ENCODE measurements around the gene PTPDC1.

PTPDC1 gene, protein sequence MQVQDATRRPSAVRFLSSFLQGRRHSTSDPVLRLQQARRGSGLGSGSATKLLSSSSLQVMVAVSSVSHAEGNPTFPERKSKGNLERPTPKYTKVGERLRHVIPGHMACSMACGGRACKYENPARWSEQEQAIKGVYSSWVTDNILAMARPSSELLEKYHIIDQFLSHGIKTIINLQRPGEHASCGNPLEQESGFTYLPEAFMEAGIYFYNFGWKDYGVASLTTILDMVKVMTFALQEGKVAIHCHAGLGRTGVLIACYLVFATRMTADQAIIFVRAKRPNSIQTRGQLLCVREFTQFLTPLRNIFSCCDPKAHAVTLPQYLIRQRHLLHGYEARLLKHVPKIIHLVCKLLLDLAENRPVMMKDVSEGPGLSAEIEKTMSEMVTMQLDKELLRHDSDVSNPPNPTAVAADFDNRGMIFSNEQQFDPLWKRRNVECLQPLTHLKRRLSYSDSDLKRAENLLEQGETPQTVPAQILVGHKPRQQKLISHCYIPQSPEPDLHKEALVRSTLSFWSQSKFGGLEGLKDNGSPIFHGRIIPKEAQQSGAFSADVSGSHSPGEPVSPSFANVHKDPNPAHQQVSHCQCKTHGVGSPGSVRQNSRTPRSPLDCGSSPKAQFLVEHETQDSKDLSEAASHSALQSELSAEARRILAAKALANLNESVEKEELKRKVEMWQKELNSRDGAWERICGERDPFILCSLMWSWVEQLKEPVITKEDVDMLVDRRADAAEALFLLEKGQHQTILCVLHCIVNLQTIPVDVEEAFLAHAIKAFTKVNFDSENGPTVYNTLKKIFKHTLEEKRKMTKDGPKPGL

DNA sequence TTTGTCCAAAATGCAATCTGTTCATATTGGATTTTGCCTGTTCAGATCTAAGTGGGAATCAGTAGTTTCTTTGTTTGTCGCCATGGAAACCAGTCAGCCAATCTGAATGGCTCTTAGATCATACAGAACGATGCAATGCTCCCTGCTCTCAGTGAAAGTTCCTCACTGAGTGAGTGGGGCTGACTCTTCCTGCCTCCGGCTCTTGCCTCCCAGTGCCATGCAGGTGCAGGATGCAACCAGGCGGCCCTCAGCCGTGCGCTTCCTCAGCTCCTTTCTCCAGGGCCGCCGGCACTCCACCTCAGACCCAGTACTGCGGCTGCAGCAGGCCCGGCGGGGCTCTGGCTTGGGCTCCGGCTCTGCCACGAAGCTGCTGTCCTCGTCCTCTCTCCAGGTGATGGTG is at the start of gene PTPDC1:
PTPDC1 (plus strand) TSS at position 151 of the 400 bp plus-strand sequence; CDS start at position 218, 67 bp downstream.
- Mint-ChIP-seq H3K9me3 (no peaks in the 10 kb centered on the region), H3K4me3 (no peak within 1 kb of the TSS), H3K27me3 (no peaks in the 10 kb centered on the region), H3K36me3 (peaks cover 28% of the 10 kb centered on the region), H3K27ac (no peak within 1 kb of the TSS), H3K4me1 (no peaks in the 10 kb centered on the region)
- ATAC-seq: no peak

DNA sequence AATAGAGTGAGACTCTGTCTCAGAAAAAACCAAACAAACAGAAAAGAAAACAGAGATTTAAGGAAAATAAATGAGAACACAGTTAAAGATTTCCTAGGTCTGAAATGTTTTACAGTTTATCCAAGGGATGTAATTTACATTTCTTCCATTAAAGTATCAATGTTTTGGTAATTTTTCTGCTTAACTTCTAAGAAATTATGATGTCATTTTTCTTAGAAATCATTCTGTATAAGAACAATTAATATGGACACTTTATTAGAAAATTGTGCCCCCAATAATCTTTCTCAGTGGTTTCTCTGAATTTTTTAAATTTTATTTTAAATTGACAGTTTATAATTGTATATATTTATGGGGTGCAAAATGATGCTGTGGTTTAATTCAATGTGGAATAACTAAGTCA is 49.8 kb upstream of the PTPDC1 start:
- H3K4me1 Mint-ChIP-seq: peaks cover 21% of the 10 kb centered on the region
- peaks cover 6% of the 10 kb centered on the region for H3K36me3 Mint-ChIP-seq
- no peaks in the 10 kb centered on the region for H3K27me3 Mint-ChIP-seq
- H3K4me3 Mint-ChIP-seq: no peak overlapping the region
- no peak for ATAC-seq
- no peaks in the 10 kb centered on the region for H3K9me3 Mint-ChIP-seq
- no peak overlapping the region for H3K27ac Mint-ChIP-seq

DNA sequence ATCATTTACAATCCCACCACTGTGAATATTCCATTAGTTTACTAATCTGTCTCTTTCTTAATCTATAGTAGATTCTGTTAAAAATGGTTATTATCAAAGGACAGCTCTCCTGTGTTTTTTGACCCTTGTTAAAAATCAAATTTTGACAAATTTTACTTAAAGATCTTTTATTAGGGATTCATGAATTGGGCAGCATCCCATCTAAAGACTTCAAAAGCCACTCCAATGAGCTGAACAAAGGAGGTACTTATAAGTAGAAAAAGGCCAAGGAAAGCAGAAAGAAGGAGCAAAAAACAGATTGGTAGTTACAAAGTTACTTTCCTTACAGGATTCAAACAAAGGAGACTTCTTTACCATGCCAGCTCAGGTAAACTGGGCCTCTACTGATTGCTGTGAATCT is 44.5 kb upstream of the PTPDC1 start:
- no peak for ATAC-seq
- no peaks in the 10 kb centered on the region for H3K27me3 Mint-ChIP-seq
- peaks cover 6% of the 10 kb centered on the region for H3K4me1 Mint-ChIP-seq
- no peak overlapping the region for H3K4me3 Mint-ChIP-seq
- no peak overlapping the region for H3K27ac Mint-ChIP-seq
- peaks cover 30% of the 10 kb centered on the region for H3K36me3 Mint-ChIP-seq
- H3K9me3 Mint-ChIP-seq: no peaks in the 10 kb centered on the region

DNA sequence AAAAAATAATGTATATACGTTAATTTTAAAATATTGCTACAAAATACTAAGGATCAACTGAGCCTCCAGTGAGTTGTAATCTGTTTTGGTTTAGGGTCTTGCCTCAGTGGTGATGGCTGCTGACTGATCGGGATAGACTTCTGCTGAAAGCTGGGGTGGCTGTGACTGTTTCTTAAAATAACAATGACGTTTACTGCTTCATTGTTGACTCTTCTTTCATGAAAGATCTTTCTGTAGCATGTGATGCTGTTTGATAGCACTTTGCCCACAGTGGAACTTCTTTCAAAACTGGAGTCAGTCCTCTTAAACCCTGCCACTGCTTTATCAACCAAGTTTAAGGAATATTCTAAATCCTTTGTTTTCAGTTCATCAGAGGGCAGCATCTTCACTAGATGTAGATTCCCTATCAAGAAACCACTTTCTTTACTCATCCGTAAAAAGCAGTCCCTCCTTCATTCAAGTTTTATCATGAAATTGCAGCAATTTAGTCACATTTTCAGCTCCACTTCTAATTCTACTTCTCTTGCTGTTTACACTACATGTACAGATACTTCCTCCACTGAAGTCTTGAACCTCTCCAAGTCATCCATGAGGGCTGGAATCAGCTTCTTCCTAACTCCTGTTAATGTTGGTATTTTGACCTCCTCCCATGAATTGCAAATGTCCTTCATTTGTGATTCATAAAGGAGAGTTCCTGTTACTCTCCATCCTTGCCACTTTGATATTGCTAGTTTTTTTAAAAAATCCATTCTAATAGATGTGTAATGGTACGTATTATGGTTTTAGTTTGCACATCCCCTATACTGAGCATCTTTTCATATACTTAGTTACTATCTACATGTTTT is 41.5 kb upstream of the PTPDC1 start:
- Mint-ChIP-seq H3K4me1 (no peaks in the 10 kb centered on the region), H3K4me3 (no peak overlapping the region), H3K27ac (no peak overlapping the region), H3K9me3 (no peaks in the 10 kb centered on the region), H3K36me3 (peaks cover 35% of the 10 kb centered on the region), H3K27me3 (no peaks in the 10 kb centered on the region)
- ATAC-seq: no peak

DNA sequence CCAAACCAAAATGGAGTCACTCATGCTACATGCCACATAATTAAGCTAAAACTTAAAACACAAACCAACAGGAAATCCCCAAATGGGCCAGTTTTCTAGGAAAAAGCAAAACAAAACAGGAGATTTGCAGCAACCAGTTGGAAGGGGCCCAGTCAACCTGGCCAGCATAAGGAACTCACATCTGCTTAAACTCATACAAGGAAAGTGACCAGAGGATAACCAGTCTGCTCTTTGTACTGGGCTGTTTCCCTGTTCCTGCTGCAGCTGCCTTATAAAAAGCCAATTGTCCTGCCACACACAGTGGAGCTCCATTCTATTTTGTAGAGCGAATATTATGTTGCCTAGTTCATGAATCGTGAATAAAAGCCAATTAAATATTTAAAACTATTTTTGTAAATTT is 29.5 kb upstream of the PTPDC1 start:
- Mint-ChIP-seq H3K27me3 (no peaks in the 10 kb centered on the region), H3K36me3 (peaks cover 29% of the 10 kb centered on the region), H3K27ac (no peak overlapping the region), H3K4me1 (no peaks in the 10 kb centered on the region), H3K4me3 (no peak overlapping the region), H3K9me3 (peaks cover 4% of the 10 kb centered on the region)
- ATAC-seq: no peak

DNA sequence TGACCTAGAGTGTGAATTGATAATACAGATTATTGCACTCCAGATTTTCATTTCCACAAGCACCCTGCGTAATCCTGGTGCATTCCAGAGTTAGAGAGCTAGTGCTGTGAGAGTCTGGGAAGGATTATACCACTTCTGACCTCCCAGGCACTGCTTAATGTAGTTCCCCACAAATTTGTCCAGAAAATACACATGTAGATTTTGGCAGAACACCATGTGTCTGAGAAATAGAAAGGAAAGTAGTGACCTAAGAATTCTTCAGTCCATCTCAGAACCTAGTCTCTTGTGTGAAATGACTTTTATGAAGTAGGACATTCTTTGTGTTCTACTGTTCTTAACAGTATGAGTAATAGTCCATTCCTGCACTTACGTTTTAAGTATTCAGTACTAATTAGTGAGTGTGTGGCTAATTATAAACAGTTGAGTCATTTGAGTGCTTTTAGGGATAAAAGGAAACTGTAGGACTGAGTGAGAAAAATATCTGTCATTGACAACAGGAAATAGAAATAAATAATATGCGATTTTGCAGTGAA is 27.8 kb upstream of the PTPDC1 start:
- Mint-ChIP-seq H3K36me3 (peaks cover 35% of the 10 kb centered on the region), H3K27me3 (no peaks in the 10 kb centered on the region), H3K27ac (no peak overlapping the region), H3K4me1 (no peaks in the 10 kb centered on the region), H3K9me3 (peaks cover 8% of the 10 kb centered on the region), H3K4me3 (no peak overlapping the region)
- no peak for ATAC-seq

DNA sequence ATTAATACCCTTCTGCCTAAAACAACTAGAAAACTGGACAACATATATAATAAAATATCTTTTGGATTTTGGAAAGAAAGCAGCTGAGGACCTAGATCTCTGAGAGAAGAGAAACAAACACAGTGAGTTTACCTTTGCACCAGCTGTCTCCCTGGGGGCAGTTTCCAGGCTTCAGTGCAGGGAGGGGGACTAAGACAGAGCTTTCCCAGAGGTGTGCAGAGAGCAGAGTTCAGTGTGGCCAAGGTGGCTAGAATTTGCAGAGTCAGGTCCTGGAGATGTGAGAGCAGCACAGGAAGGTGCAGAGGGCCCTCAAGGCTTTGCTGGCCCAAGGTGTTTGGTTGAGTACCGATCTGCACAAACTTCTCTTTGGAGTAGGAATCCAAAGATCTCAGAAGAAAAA is 26.3 kb upstream of the PTPDC1 start:
- Mint-ChIP-seq H3K27me3 (no peaks in the 10 kb centered on the region), H3K4me1 (no peaks in the 10 kb centered on the region), H3K27ac (no peak overlapping the region), H3K9me3 (peaks cover 18% of the 10 kb centered on the region), H3K36me3 (peaks cover 43% of the 10 kb centered on the region), H3K4me3 (no peak overlapping the region)
- no peak for ATAC-seq

DNA sequence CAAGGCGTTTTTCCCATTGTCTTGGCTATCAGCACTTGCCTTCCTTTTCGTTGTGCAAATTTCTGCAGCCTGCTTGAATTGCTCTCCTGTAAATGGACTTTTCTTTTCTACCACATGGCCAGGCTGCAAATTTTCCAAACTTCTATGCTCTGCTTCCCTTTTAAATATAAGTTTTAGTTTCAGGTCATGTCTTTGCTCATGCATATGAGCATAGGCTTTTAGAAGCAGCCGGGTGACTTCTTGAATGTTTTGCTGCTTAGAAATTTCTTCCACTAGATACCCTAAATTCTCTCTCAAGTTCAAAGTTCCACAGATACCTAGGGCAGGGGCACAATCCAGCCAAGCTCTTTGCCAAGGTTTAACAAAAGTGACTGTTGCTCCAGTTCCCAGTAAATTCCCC is 22.4 kb upstream of the PTPDC1 start:
- Mint-ChIP-seq H3K4me1 (peaks cover 8% of the 10 kb centered on the region), H3K27ac (no peak overlapping the region), H3K9me3 (peaks cover 18% of the 10 kb centered on the region), H3K4me3 (no peak overlapping the region), H3K36me3 (peaks cover 43% of the 10 kb centered on the region), H3K27me3 (no peaks in the 10 kb centered on the region)
- ATAC-seq: no peak

DNA sequence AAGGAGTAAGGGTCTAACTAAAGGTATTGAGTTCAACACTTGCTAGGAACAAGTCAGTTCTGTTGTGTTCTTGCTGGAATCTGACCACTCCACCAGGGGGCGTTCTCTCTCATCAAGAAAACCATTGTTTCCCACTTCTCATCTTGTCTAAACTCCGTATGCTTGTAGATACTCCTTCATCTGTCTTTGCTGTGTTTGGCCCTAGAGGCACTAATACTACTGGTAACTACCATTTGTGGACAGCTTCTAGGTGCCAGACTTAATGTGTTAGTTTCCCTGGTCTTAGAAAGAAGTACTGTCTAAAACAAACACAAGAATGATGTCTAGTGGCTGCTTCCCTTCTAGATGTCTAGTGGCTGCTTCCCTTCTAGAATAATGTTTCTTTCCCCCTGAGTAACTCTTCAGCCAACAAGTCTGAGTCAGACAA is 18.7 kb upstream of the PTPDC1 start:
- Mint-ChIP-seq H3K9me3 (peaks cover 15% of the 10 kb centered on the region), H3K4me1 (peaks cover 8% of the 10 kb centered on the region), H3K4me3 (no peak overlapping the region), H3K27me3 (no peaks in the 10 kb centered on the region), H3K27ac (no peak overlapping the region), H3K36me3 (peaks cover 25% of the 10 kb centered on the region)
- ATAC-seq: peak; percentile 70

DNA sequence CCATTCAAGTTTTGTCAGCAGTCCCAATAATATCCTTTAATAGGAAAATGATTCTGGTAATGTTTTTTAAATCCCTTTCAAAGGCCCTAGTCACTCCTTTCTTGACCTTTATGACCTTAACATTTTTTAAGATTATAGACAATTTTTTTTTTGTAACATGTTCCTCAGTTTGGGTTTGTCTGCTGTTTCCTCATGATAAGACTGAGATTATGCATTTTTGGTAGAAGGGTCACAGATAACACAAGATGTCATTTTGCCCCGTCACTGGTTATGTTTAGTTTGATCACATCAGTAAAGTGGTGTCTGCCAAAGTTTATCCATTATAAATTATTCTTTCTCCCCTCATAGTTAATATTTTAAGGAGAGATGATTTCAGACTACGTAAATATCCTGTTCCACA is 16.0 kb upstream of the PTPDC1 start:
- Mint-ChIP-seq H3K27me3 (no peaks in the 10 kb centered on the region), H3K27ac (no peak overlapping the region), H3K4me3 (no peak overlapping the region), H3K36me3 (peaks cover 33% of the 10 kb centered on the region), H3K9me3 (peaks cover 8% of the 10 kb centered on the region), H3K4me1 (peaks cover 8% of the 10 kb centered on the region)
- no peak for ATAC-seq

DNA sequence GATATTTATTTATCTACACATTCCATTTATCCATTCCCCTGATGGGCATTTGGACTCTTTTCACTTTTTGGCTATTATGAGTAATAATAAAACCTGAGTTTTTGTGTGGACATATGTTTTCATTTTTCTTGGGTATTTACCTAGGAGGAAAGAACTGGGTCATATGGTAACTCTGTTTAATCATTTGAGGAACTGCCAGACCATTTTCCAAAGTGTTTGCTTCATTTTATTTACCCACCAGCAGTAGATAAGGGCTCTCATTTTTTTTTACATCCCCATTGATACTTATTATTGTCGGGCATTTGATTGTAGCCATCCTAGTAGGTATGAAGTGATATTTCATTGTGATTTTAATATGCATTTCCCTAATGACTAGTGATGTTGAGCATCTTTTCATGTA is 7.7 kb upstream of the PTPDC1 start:
- H3K4me1 Mint-ChIP-seq: no peaks in the 10 kb centered on the region
- no peak for ATAC-seq

DNA sequence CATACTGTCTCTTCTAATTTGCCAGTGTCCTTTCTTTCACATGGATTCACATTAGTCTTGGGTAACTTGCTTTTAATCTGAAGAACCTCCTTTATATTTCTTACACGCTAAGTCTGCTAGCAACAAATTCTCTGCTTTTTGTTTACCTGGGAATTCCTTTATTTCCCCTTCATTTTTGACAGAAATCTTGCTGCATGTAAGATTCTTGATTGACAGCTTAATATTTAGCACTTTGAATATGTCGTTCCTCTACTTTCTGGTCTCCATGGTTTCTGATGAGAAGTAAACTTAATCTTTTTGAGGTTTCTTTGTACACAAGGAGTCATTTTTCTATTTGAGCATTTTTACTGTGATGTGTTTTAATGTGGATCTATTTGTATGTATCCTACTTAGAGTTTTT is 6.2 kb upstream of the PTPDC1 start:
- H3K27me3 Mint-ChIP-seq: no peaks in the 10 kb centered on the region
- H3K36me3 Mint-ChIP-seq: peaks cover 48% of the 10 kb centered on the region
- H3K27ac Mint-ChIP-seq: no peak overlapping the region
- no peaks in the 10 kb centered on the region for H3K4me1 Mint-ChIP-seq
- H3K4me3 Mint-ChIP-seq: no peak overlapping the region
- no peaks in the 10 kb centered on the region for H3K9me3 Mint-ChIP-seq
- ATAC-seq: no peak

More for the DNA sequence above, 7.7 kb upstream of the PTPDC1 start:
- Mint-ChIP-seq H3K9me3 (no peaks in the 10 kb centered on the region), H3K4me3 (no peak overlapping the region), H3K27ac (no peak overlapping the region), H3K27me3 (no peaks in the 10 kb centered on the region), H3K36me3 (peaks cover 61% of the 10 kb centered on the region)

DNA sequence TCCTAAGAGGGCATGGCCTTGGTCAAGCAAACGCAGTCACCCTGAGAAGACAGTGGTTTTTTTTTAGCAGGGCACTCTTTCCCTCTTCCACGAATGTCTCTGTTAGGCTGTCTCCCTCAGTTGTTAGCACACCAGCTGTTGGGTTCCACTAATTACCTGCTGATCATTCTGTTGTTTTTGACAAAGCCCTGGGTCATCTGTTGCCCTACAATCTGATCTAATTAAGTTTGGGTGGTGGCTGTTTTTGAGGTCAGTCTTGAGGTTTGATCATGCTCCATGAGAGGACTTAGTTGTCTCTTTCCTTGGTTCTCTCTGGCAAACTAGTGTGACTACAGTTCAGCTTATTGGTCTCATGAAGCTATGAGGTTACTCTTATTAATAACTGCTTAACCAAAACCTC is 5.0 kb upstream of the PTPDC1 start:
- Mint-ChIP-seq H3K27me3 (no peaks in the 10 kb centered on the region), H3K27ac (no peak overlapping the region)
- no peak for ATAC-seq

DNA sequence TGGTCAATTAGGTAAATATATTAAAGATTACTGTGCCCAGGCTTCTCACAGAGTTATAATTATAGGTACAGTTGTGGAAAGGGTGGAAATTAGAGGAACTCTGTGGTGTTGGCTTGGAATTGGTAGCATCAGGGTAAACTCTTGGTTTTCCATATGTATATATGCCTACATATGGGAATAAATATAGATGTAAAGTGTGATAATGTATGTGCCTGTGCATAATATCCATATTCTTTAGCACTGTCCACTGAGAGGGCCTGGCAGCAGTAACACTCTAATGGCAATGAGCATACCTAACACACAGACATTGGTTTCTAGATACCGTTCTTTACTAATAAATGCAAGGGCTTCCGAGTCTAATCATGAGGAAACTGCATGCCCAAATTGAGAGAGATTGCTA is 4.0 kb upstream of the PTPDC1 start:
- H3K27ac Mint-ChIP-seq: no peak overlapping the region
- no peaks in the 10 kb centered on the region for H3K4me1 Mint-ChIP-seq
- no peaks in the 10 kb centered on the region for H3K9me3 Mint-ChIP-seq
- H3K36me3 Mint-ChIP-seq: peaks cover 38% of the 10 kb centered on the region
- no peak overlapping the region for H3K4me3 Mint-ChIP-seq
- no peak for ATAC-seq
- H3K27me3 Mint-ChIP-seq: no peaks in the 10 kb centered on the region

More for the DNA sequence above, 5.0 kb upstream of the PTPDC1 start:
- no peaks in the 10 kb centered on the region for H3K4me1 Mint-ChIP-seq
- no peak overlapping the region for H3K4me3 Mint-ChIP-seq
- H3K9me3 Mint-ChIP-seq: no peaks in the 10 kb centered on the region
- H3K36me3 Mint-ChIP-seq: peaks cover 40% of the 10 kb centered on the region

DNA sequence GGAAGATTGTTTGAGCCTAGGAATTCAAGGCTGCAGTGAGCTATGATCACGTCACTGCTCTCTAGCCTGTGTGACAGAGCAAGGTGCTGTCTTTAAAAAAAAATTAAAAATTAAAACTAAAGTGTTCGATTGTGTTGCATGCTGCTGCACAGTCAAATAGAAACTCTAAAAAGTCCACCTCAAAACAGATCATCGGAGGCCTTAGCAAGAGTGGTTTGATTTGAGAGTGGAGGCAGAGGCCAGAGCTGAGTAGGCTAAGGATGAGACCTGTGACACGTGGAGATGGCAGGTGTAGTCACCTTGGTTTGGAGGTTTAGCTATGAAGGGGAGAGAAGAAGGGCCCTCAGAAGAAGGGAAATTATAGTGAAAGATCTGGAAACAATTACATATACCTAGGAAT is 2.8 kb upstream of the PTPDC1 start:
- no peak overlapping the region for H3K27ac Mint-ChIP-seq
- no peaks in the 10 kb centered on the region for H3K4me1 Mint-ChIP-seq
- H3K36me3 Mint-ChIP-seq: peaks cover 42% of the 10 kb centered on the region
- no peak for ATAC-seq
- no peaks in the 10 kb centered on the region for H3K27me3 Mint-ChIP-seq
- no peak overlapping the region for H3K4me3 Mint-ChIP-seq
- no peaks in the 10 kb centered on the region for H3K9me3 Mint-ChIP-seq

Data from stimulated activated memory B cell treated with anti-CD40 and anti-IgM and Interleukin-4, amounts not matched to agents 10 μg/mL and 1 μg/mL and 100 μg/mL, for 72 hours (primary cell).